Loucy (cell line): ENCODE results near the gene RBFOX2.

ENCODE experiments used
- H2AFZ ChIP-seq: fragments of 200-600 bp; sonication (generic); 2 replicates; pipeline ENCODE4 v1.6.0; 2016; ENCODE audit warnings: antibody characterized with exemption, mild to moderate bottlenecking, low read length, moderate library complexity
- H3F3A ChIP-seq: fragments of 200-600 bp; 2 replicates; pipeline ENCODE4 v1.6.0; 2016; ENCODE audit warnings: antibody characterized with exemption, low read depth, mild to moderate bottlenecking
- H3K27me3 ChIP-seq: fragments of 200-600 bp; sonication (generic); 2 replicates; pipeline ENCODE4 v1.6.1; 2014; ENCODE audit warnings: low read length, mild to moderate bottlenecking; ENCODE audit not compliant: insufficient read depth, poor library complexity, severe bottlenecking
- H3K36me3 ChIP-seq: fragments of 200-600 bp; sonication (generic); 2 replicates; pipeline ENCODE4 v1.6.1; 2016; ENCODE audit warnings: low read length; ENCODE audit not compliant: insufficient read depth
- H3K4me1 ChIP-seq: fragments of 200-600 bp; sonication (generic); 2 replicates; pipeline ENCODE4 v1.5.1; 2014; ENCODE audit warnings: low read length, mild to moderate bottlenecking; ENCODE audit not compliant: insufficient read depth, poor library complexity, severe bottlenecking
- H3K4me2 ChIP-seq: fragments of 200-600 bp; sonication (generic); 2 replicates; pipeline ENCODE4 v1.6.0; 2014; ENCODE audit warnings: antibody characterized with exemption, low read length, low read depth, mild to moderate bottlenecking; ENCODE audit not compliant: poor library complexity, severe bottlenecking
- H3K4me3 ChIP-seq: fragments of 200-600 bp; sonication (generic); 2 replicates; pipeline ENCODE4 v1.5.1; 2014; ENCODE audit warnings: low read length, mild to moderate bottlenecking, mixed read lengths; ENCODE audit not compliant: poor library complexity, severe bottlenecking
- H3K79me2 ChIP-seq: fragments of 200-600 bp; sonication (generic); 2 replicates; pipeline ENCODE4 v1.6.1; 2014; ENCODE audit warnings: low read length; ENCODE audit not compliant: insufficient read depth
- H3K9ac ChIP-seq: fragments of 200-600 bp; sonication (generic); 2 replicates; pipeline ENCODE4 v1.6.0; 2014; ENCODE audit warnings: mild to moderate bottlenecking, low read depth, low read length, moderate library complexity; ENCODE audit not compliant: poor library complexity, severe bottlenecking
- H3K9me2 ChIP-seq: fragments of 200-600 bp; sonication (generic); replicated peaks from 2 replicates; pipeline ENCODE4 v1.6.1; 2016; ENCODE audit warnings: low read depth, low read length, mixed read lengths
- H3K9me3 ChIP-seq: fragments of 200-600 bp; sonication (generic); 2 replicates; pipeline ENCODE4 v1.6.1; 2014; ENCODE audit warnings: mild to moderate bottlenecking, antibody characterized with exemption, low read length, low read depth; ENCODE audit not compliant: insufficient read depth
- H4K20me1 ChIP-seq: fragments of 200-600 bp; sonication (generic); 2 replicates; pipeline ENCODE4 v1.6.0; 2014; ENCODE audit warnings: antibody characterized with exemption, low read length, mild to moderate bottlenecking; ENCODE audit not compliant: insufficient read depth, poor library complexity, severe bottlenecking
- CTCF ChIP-seq: fragments of 200-600 bp; sonication (generic); conservative IDR thresholded peaks from 2 replicates; pipeline ENCODE4 v1.5.1; 2014; ENCODE audit warnings: mild to moderate bottlenecking, antibody characterized with exemption, low read length
- EZH2phosphoT487 ChIP-seq: fragments of 200-600 bp; IDR thresholded peaks from 2 replicates; pipeline ENCODE4 v1.6.1; 2018; ENCODE audit warnings: antibody characterized with exemption, mild to moderate bottlenecking, moderate library complexity, borderline replicate concordance

Gene RBFOX2

GRCh38 chr22:36012332-36012731 lies 16.3 kb downstream of the RBFOX2 start:
- Histone ChIP-seq H3K27me3 (no peaks in the 10 kb centered on the region), H2AFZ (no peak overlapping the region), H3K79me2 (peaks cover 22% of the 10 kb centered on the region; the same call in 1 of the 2 replicates), H3K4me2 (no peak overlapping the region), H3K9me2 (no peaks in the 10 kb centered on the region), H3K36me3 (no peaks in the 10 kb centered on the region), H3K9me3 (no peaks in the 10 kb centered on the region), H3K9ac (no peak overlapping the region), H3K4me1 (peaks cover 18% of the 10 kb centered on the region), H3K4me3 (no peak overlapping the region), H3F3A (no peaks in the 10 kb centered on the region), H4K20me1 (no peaks in the 10 kb centered on the region)
- TF ChIP-seq CTCF (no peak), EZH2phosphoT487 (no peak)

GRCh38 chr22:36010882-36011281 lies 17.7 kb downstream of the RBFOX2 start:
- peaks cover 8% of the 10 kb centered on the region for H3K4me1 ChIP-seq

GRCh38 chr22:36010090-36010489 lies 18.5 kb downstream of the RBFOX2 start:
- Histone ChIP-seq H3K4me1 (peaks cover 8% of the 10 kb centered on the region), H3K79me2 (peaks cover 7% of the 10 kb centered on the region; the same call in 1 of the 2 replicates), H3K4me3 (no peak overlapping the region), H3K27me3 (no peaks in the 10 kb centered on the region), H4K20me1 (no peaks in the 10 kb centered on the region), H3K4me2 (no peak overlapping the region), H3K9ac (no peak overlapping the region), H3K36me3 (no peaks in the 10 kb centered on the region), H2AFZ (no peak overlapping the region), H3F3A (no peaks in the 10 kb centered on the region), H3K9me2 (no peaks in the 10 kb centered on the region), H3K9me3 (no peaks in the 10 kb centered on the region)
- no peak for TF ChIP-seq EZH2phosphoT487
- no peak for TF ChIP-seq CTCF

More at GRCh38 chr22:36010882-36011281, 17.7 kb downstream of the RBFOX2 start:
- Histone ChIP-seq H3K36me3 (no peaks in the 10 kb centered on the region), H3K9me3 (no peaks in the 10 kb centered on the region), H3K9ac (no peak overlapping the region), H2AFZ (no peak overlapping the region), H3K79me2 (peaks cover 15% of the 10 kb centered on the region; the same call in 1 of the 2 replicates), H3K9me2 (no peaks in the 10 kb centered on the region), H3K4me3 (no peak overlapping the region), H3K4me2 (no peak overlapping the region), H3F3A (no peaks in the 10 kb centered on the region), H4K20me1 (no peaks in the 10 kb centered on the region), H3K27me3 (no peaks in the 10 kb centered on the region)
- TF ChIP-seq EZH2phosphoT487 (no peak), CTCF (no peak)
